WERI-Rb-1 (cell line): ENCODE measurements around the gene SLC15A1.

ENCODE experiments used
- DNase-seq: peaks from one replicate; pipeline ENCODE4 v3.0.0-alpha.2; 2020
- H3K27ac ChIP-seq: fragments of 250-450 bp; sonication (Bioruptor Pico); 2 replicates; pipeline ENCODE4 v1.5.1; 2020; ENCODE audit warnings: mild to moderate bottlenecking, moderate library complexity
- H3K27me3 ChIP-seq: fragments of 250-450 bp; sonication (Bioruptor Pico); 2 replicates; pipeline ENCODE4 v1.5.1; 2021; ENCODE audit warnings: mild to moderate bottlenecking, low read depth, moderate library complexity; ENCODE audit not compliant: insufficient read depth, severe bottlenecking
- H3K36me3 ChIP-seq: fragments of 250-450 bp; sonication (Bioruptor Pico); 2 replicates; pipeline ENCODE4 v1.5.1; 2020; ENCODE audit warnings: mild to moderate bottlenecking, moderate library complexity
- H3K4me3 ChIP-seq: 2 replicates; pipeline ENCODE4 v1.5.1; 2011; ENCODE audit warnings: low read depth, mild to moderate bottlenecking, control low read depth, low read length
- H3K9me3 ChIP-seq: fragments of 250-450 bp; sonication (Bioruptor Pico); 2 replicates; pipeline ENCODE4 v1.5.1; 2021; ENCODE audit warnings: mild to moderate bottlenecking, moderate library complexity; ENCODE audit not compliant: severe bottlenecking
- TF ChIP-seq, protein P1 (sequence below): IDR thresholded peaks from 2 replicates; pipeline ENCODE4 v1.5.1; 2011; ENCODE audit warnings: low read depth, mild to moderate bottlenecking, control low read depth, inconsistent platforms, low read length

Gene SLC15A1

DNA sequence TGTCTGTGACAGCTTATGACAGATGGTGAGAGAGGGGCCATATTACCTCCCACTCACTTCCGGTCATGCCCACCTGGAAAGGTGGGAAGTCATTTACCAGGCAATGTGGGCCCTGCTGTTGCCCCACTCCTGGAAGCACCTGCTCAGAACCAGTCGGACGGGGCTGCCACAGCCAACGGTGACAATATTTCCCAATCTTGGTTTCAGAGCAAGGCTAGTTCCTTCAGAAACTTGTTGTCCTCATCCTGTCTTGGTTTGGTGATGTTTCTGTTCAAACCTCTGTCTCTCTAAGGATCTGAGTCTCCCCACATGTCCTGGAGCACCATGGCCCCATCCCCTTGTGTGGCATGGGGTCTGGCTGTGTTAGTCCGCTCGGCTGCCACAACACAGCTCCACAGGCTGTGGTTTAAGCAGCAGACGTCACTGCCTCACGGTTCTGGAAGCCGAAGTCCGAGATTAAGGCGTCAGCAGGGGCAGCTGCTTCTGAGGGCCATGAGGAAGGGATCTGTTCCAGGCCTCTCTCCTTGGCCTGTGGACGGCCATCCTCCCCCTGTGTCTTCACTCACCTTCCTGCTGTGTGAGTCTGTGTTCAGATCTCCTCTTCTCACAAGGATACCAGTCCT, 31.5 kb upstream of the SLC15A1 start:
- DNase-seq: no peak
- Histone ChIP-seq H3K4me3 (no peak overlapping the region), H3K27me3 (no peaks in the 10 kb centered on the region), H3K27ac (no peak overlapping the region), H3K36me3 (no peaks in the 10 kb centered on the region), H3K9me3 (no peaks in the 10 kb centered on the region)
- TF ChIP-seq, protein P1, sequence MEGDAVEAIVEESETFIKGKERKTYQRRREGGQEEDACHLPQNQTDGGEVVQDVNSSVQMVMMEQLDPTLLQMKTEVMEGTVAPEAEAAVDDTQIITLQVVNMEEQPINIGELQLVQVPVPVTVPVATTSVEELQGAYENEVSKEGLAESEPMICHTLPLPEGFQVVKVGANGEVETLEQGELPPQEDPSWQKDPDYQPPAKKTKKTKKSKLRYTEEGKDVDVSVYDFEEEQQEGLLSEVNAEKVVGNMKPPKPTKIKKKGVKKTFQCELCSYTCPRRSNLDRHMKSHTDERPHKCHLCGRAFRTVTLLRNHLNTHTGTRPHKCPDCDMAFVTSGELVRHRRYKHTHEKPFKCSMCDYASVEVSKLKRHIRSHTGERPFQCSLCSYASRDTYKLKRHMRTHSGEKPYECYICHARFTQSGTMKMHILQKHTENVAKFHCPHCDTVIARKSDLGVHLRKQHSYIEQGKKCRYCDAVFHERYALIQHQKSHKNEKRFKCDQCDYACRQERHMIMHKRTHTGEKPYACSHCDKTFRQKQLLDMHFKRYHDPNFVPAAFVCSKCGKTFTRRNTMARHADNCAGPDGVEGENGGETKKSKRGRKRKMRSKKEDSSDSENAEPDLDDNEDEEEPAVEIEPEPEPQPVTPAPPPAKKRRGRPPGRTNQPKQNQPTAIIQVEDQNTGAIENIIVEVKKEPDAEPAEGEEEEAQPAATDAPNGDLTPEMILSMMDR: no peak

DNA sequence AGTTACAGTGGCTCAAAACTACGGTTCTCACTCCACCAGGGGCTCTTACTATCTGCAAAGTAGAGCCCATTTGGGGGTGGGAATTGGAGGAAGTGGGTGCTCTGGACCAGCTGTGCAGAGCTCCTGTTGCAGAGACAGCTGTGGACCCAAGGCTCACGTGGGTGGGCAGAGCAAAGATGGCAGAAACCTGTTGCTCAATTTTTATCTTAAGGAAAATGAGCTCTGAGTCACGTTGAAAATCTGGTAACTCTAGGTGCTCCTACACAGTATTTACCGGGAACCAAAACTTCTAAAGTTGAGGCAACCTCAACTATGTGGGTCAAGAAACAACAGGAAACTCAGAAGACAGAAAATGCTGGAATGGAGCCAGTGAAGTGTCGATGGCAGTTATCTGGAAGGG, 30.2 kb upstream of the SLC15A1 start:
- Histone ChIP-seq H3K9me3 (no peaks in the 10 kb centered on the region), H3K27ac (no peak overlapping the region), H3K36me3 (no peaks in the 10 kb centered on the region), H3K4me3 (no peak overlapping the region), H3K27me3 (no peaks in the 10 kb centered on the region)
- DNase-seq: no peak
- TF ChIP-seq, protein P1: no peak

DNA sequence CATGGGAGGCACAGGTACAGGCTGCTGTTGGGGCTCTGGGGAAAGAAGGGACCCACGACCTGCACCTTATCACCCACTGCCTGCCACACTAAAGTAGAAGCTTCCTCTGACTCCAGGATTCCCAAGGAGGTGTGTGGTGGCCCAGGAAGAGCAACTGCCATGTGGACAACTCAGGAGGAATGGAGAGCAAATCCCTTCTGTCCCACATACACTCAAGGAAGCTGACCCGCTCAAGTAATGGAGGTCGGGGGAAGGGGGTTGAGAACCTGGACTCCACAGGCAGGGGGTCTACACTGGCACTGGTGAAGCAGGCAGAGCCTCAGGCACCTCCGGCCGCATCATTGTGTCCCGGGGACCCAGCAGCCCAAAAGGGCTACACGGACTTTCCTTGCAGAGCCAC, 29.4 kb upstream of the SLC15A1 start:
- TF ChIP-seq, protein P1: no peak
- H3K27me3 ChIP-seq: no peaks in the 10 kb centered on the region

DNA sequence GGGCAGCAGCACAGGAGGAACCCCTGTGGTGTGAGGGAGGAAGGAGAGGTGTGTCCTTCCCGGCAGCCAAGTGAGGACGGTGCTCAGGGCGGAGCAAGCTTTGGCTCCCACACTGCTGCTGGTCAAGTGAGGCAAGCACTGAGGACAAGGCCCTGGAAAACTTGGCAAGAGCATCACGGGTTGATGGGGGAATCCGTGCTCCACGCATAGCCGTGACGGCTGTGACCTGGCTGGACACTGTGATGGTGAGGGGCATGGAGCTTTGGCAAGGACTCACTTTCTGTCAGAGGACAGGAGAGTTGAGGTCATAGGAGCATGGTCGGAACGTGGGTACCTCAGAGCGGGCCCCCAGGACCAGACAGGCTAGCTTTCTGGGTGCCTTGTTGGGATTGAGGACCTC, 29.0 kb upstream of the SLC15A1 start:
- Histone ChIP-seq H3K27me3 (no peaks in the 10 kb centered on the region), H3K4me3 (no peak overlapping the region), H3K36me3 (no peaks in the 10 kb centered on the region), H3K27ac (no peak overlapping the region), H3K9me3 (no peaks in the 10 kb centered on the region)
- TF ChIP-seq, protein P1: no peak
- no peak for DNase-seq

More for the DNA sequence above, 29.4 kb upstream of the SLC15A1 start:
- Histone ChIP-seq H3K9me3 (no peaks in the 10 kb centered on the region), H3K27ac (no peak overlapping the region), H3K36me3 (no peaks in the 10 kb centered on the region), H3K4me3 (no peak overlapping the region)
- DNase-seq: no peak

DNA sequence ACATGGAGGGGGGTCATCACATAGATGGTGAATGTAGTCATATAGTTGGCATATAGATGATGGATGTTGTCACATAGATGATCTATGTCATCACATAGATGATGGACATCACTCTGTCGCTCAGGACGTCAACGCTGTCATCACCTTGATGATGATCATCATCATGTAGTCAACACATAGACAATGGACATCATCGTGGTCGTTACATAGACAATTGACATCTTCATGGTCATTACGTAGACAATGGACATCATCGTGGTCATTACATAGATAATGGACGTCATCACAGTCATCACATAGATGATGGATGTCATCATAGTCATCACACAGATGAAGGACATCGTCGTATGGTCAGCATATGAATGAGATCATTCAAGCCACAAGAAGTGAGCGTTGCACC, 28.6 kb upstream of the SLC15A1 start:
- TF ChIP-seq, protein P1: no peak
- DNase-seq: no peak
- Histone ChIP-seq H3K27me3 (no peaks in the 10 kb centered on the region), H3K27ac (no peak overlapping the region), H3K4me3 (no peak overlapping the region), H3K9me3 (no peaks in the 10 kb centered on the region), H3K36me3 (no peaks in the 10 kb centered on the region)

DNA sequence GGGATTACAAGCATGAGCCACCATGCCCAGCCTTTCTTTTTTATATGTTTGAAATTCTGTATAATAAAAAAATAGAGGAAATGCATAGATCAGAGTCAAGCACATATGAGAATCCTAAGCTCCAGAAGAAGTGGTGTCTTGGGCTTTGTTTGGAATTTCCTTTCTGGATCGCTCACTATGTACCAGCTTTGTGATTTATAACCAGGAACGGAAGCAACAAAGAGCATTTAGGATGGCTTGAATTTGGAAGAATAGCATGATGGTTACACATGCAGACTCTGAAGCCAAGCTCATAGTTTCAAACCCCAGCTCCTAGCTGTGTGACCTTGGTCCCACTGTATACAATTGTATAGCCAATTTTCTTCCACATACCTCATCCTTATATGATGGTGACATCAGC, 28.0 kb upstream of the SLC15A1 start:
- TF ChIP-seq, protein P1: no peak
- Histone ChIP-seq H3K9me3 (no peaks in the 10 kb centered on the region), H3K36me3 (no peaks in the 10 kb centered on the region), H3K27ac (no peak overlapping the region), H3K27me3 (no peaks in the 10 kb centered on the region), H3K4me3 (no peak overlapping the region)
- DNase-seq: no peak
